Esophagus muscularis mucosa (tissue), 4 donors: ENCODE results near the gene IFFO2. TPM values are rescaled to one million over a fixed set of nuclear protein-coding genes. Genes with fewer than 3 reads are reported as not detected.
A peak's percentile ranks its signal among the peaks of the same experiment; 100 is the strongest.

Source experiments
- DNase-seq: peaks from one replicate; pipeline ENCODE4 v3.0.0-alpha.2; 2017; ENCODE audit errors: extremely low spot score
- H3K27ac ChIP-seq, 4 donors: fragments of 200-600 bp; sonication (generic); replicated peaks in 1 of 4; 1 replicate in 3 of 4; 2 replicates in 1 of 4; pipeline ENCODE4 v1.5.1; 2016 to 2019; ENCODE audit warnings: mild to moderate bottlenecking in 1 of 4
- H3K27me3 ChIP-seq, 4 donors: fragments of 200-600 bp; sonication (generic); one replicate each; pipeline versions ENCODE4 v1.5.1 to v1.6.0; 2016 to 2019
- H3K36me3 ChIP-seq, 4 donors: fragments of 200-600 bp; sonication (generic); one replicate each; pipeline ENCODE4 v1.5.1; 2016 to 2019
- H3K4me1 ChIP-seq, 4 donors: fragments of 200-600 bp; sonication (generic); one replicate each; pipeline ENCODE4 v1.5.1; 2016 to 2019
- H3K4me3 ChIP-seq, 4 donors: fragments of 200-600 bp; sonication (generic); 1 replicate in 2 of 4; 2 replicates in 2 of 4; pipeline ENCODE4 v1.5.1; 2016 to 2019; ENCODE audit warnings: mild to moderate bottlenecking in 4 of 4, moderate library complexity in 1 of 4
- H3K9me3 ChIP-seq, 4 donors: fragments of 200-600 bp; sonication (generic); 1 replicate in 3 of 4; 2 replicates in 1 of 4; pipeline ENCODE4 v1.5.1; 2016 to 2019
- EP300 ChIP-seq: sonication (generic); formaldehyde crosslinking; IDR thresholded peaks from one replicate; pipeline ENCODE4 v1.6.1; 2017; ENCODE audit warnings: antibody characterized with exemption
- POLR2A ChIP-seq: fragments of 450-650 bp; IDR thresholded peaks from one replicate; pipeline ENCODE4 v1.6.1; 2017; ENCODE audit warnings: antibody characterized with exemption, moderate library complexity, mild to moderate bottlenecking, low read depth
- POLR2AphosphoS5 ChIP-seq, 2 donors: sonication (generic); formaldehyde crosslinking; IDR thresholded peaks; one replicate each; pipeline ENCODE4 v1.6.1; 2017; ENCODE audit warnings: antibody characterized with exemption in 2 of 2
- WGBS: methylation state at CpG from one replicate; pipeline ENCODE4 v1.1.5; 2018; 5-methylcytosine and 5-hydroxymethylcytosine counted together
- intact Hi-C: fragments of 100-400 bp; cut with DNase I; formaldehyde crosslinking; loops from one replicate; pipeline ENCODE4 v1.15.1; 2023
- total RNA-seq, 4 donors: library from RNA; depleted of rRNA; stranded (reverse); fragments of >200 nt; gene quantifications; one replicate each; pipeline versions ENCODE4 v1.1.0 to v1.2.1, GENCODE V29; 2016
- TF ChIP-seq, protein P1 (sequence below), 3 experiments: fragments of 200-600 bp in 2 of 3; fragments of 450-650 bp in 1 of 3; sonication (generic) in 2 of 3; IDR thresholded peaks; one replicate each; pipeline ENCODE4 v1.5.1; 2017 to 2019; ENCODE audit warnings: antibody characterized with exemption in 3 of 3, mild to moderate bottlenecking in 2 of 3, moderate library complexity in 1 of 3

The IFFO2 gene
- total RNA-seq, result 10 to 100 TPM in 3 of 4 donors, 1 to 10 TPM in 1; 9.6 to 40.3 (median 16.3) TPM

DNA sequence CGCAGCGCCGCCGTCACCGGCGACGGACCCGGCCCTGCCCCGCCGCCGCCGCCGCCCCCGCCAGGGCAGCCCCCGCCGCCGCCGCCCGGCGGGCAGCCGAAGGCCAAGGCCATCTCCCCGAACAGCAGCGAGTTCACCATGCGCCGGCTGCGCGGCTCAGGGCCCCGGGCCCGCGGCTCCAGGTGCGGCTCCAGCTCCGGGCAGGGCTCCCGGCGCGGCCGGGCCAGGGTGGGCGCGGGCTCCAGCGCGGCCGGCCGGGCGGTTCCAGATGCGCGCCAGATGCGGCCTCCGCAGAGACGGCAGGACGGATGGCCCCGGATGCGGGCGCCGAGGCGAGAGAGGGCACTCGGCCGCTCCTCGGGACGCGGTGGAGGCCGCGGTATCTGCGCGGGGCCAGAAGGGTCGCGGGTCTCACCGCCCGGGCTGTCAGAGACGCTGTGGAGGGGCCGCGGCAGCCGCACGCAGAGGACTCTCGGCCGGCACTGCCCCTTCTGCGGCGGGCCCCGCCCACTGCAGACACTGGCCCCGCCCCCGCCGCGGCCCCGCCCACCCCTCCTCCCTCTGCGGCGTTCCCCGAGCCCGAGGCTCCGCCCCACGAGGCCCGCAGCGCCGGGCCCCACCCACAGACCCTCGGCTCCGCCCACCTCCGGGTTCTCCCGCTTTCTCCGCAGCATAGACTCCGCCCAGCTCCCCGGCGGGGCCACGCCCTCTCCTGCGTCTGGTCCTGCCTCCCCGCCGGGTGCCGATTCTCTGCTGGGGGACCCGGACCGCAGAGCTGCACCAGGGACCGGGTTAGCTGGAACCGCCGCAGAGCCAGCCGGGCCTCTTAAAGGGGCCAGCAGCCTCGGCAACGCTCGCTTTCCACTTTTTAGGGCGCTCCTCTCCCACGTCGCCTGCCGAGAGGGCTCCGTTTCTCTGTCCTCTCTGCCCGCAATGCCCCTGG lies at the start of gene IFFO2:
IFFO2 (minus strand) TSS at position 484 of the 943 bp plus-strand sequence; CDS start at position 140, 344 bp downstream.
- H3K36me3 ChIP-seq, result no peaks in the 10 kb centered on the region
- H3K9me3 ChIP-seq, result no peaks in the 10 kb centered on the region
- H3K27me3 ChIP-seq, result no peaks in the 10 kb centered on the region
- peaks cover 37 to 52% (median 50%) of the 10 kb centered on the region in 4 donors for H3K4me1 ChIP-seq
- TF ChIP-seq, protein P1, sequence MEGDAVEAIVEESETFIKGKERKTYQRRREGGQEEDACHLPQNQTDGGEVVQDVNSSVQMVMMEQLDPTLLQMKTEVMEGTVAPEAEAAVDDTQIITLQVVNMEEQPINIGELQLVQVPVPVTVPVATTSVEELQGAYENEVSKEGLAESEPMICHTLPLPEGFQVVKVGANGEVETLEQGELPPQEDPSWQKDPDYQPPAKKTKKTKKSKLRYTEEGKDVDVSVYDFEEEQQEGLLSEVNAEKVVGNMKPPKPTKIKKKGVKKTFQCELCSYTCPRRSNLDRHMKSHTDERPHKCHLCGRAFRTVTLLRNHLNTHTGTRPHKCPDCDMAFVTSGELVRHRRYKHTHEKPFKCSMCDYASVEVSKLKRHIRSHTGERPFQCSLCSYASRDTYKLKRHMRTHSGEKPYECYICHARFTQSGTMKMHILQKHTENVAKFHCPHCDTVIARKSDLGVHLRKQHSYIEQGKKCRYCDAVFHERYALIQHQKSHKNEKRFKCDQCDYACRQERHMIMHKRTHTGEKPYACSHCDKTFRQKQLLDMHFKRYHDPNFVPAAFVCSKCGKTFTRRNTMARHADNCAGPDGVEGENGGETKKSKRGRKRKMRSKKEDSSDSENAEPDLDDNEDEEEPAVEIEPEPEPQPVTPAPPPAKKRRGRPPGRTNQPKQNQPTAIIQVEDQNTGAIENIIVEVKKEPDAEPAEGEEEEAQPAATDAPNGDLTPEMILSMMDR (IDR thresholded peaks at IDR 0.05), result no peak
- no peak for TF ChIP-seq EP300
- peak; percentile 92 to 97 for TF ChIP-seq POLR2AphosphoS5 (IDR thresholded peaks at IDR 0.05)
- TF ChIP-seq POLR2A, result peak; percentile 77
- intact Hi-C loops, result loop anchor here (5.0 kb wide), 1 partner anchor 34 kb away; no protein-coding TSS in a partner anchor
- peak within 1 kb of the TSS; percentile 85 to 95 (median 94) for H3K27ac ChIP-seq
- 0% methylated on average over 4 of the region's 119 CpGs for WGBS
- H3K4me3 ChIP-seq, result peak within 1 kb of the TSS; percentile 79 to 93 (median 86)
- DNase-seq, result peak; percentile 99

DNA sequence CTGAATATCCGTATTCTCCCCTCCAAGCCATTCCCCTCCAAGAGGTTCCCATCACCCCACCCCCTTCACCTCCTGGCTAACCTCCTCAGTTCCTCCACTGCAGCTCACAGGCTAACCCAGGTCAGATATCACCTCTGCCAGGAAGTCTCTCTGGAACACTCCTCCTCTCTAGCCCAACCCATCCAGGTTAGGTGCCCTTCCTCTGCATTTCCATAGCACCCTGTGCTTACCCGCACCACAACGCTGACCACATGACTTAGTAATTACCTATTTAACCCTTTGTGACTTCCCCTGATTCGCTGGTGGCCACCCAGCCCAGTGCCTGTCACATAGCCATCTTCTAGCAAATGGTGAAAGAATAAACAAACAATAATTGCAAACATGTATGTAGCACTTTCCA lies 49.5 kb upstream of the IFFO2 start:
- no peaks in the 10 kb centered on the region for H3K36me3 ChIP-seq
- intact Hi-C loops, result no loop called here
- no peaks in the 10 kb centered on the region for H3K27me3 ChIP-seq
- DNase-seq, result no peak
- no peak overlapping the region for H3K27ac ChIP-seq
- peaks cover 0 to 7% (median 0%) of the 10 kb centered on the region in 4 donors for H3K9me3 ChIP-seq
- no peak overlapping the region for H3K4me3 ChIP-seq
- 41% methylated on average over 4 of the region's 4 CpGs for WGBS
- TF ChIP-seq, protein P1 (IDR thresholded peaks at IDR 0.05), result no peak
- TF ChIP-seq EP300 (no peak), POLR2AphosphoS5 (IDR thresholded peaks at IDR 0.05) (no peak), POLR2A (no peak)
- peaks cover 6 to 13% (median 11%) of the 10 kb centered on the region in 4 donors for H3K4me1 ChIP-seq

DNA sequence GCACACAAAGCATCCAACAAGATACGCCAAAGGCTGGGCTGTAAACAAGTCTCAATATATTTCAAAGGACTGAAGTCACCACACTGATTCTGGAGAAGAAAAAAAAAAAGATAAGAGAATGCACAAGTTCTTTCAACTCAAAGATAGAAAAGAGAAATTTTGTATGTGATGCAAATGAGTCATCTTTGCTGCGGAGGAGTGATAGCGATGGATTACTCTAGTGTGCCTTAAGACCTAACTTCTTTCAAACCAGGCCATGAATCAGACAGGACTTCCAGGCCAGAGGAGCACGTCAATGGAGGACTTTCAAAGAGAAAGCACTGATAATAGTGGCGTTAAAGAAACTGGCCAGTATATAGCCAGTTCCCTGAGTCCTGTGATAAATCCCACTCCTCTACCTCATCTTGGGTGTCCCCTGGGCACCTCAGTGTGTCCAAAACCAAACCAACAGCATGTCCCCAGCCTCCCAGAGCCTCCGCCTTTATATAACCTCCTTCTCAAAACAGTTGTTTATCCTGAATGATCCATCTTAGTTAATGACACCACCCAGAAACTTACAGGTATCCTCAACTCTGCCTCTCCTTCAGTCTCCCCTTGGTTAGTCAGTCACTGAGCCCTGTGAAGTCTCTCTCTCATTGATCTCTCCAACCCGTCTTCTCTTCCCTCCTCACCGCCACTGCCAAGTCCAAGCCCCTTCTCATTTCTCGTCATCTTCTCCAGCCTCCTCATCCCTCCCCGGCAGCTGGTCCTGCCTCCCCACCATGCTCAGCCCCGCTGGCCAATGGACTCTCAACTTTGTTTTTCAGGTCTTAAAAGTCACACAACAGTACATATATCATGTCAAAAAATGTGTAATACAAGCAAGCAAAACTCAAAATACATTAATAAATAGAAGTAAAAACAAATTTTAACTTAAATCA lies 47.2 kb upstream of the IFFO2 start:
- 90% methylated on average over 11 of the region's 11 CpGs for WGBS
- Histone ChIP-seq H3K36me3 (no peaks in the 10 kb centered on the region), H3K4me3 (no peak overlapping the region), H3K9me3 (peaks cover 0 to 12% (median 0%) of the 10 kb centered on the region in 4 donors), H3K27ac (no peak overlapping the region), H3K27me3 (no peaks in the 10 kb centered on the region), H3K4me1 (peaks cover 0 to 11% (median 10%) of the 10 kb centered on the region in 4 donors)
- intact Hi-C loops, result no loop called here
- DNase-seq, result no peak
- TF ChIP-seq EP300 (no peak), POLR2A (no peak), POLR2AphosphoS5 (IDR thresholded peaks at IDR 0.05) (no peak)
- TF ChIP-seq, protein P1 (IDR thresholded peaks at IDR 0.05), result no peak

DNA sequence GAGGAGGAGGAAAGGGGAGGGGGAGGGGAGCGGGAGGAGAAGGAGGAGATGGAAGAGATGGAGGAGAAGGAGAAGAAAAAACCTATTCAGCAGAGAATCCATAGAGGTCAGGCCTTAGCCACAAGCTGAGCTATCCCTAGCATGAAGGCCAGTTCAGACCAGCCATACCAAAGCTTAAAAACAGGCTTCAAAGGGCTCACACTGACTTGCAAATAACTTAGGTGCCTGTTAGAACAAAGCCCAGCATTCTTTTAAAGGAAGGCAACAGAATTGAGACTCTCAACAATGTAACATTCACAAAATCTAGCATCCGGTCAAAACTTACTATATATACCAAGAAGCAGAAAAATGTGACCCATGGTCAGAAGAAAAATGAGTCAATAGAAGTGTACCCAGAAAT lies 43.6 kb upstream of the IFFO2 start:
- WGBS, result 82% methylated on average over 2 of the region's 2 CpGs
- no peak overlapping the region for H3K4me3 ChIP-seq
- H3K4me1 ChIP-seq, result peaks cover 0 to 20% (median 19%) of the 10 kb centered on the region in 4 donors
- no peak for DNase-seq
- intact Hi-C loops, result no loop called here
- H3K27me3 ChIP-seq, result no peaks in the 10 kb centered on the region
- H3K27ac ChIP-seq, result no peak overlapping the region
- TF ChIP-seq POLR2AphosphoS5 (IDR thresholded peaks at IDR 0.05), result no peak
- no peak for TF ChIP-seq EP300
- TF ChIP-seq, protein P1 (IDR thresholded peaks at IDR 0.05), result no peak
- no peak for TF ChIP-seq POLR2A
- no peaks in the 10 kb centered on the region for H3K36me3 ChIP-seq
- H3K9me3 ChIP-seq, result peaks cover 0 to 12% (median 0%) of the 10 kb centered on the region in 4 donors
